Fibroblast of lung (primary cell): ENCODE results near the gene RAP1GAP2. TPM values are rescaled to one million over a fixed set of nuclear protein-coding genes. Genes with fewer than 3 reads are reported as not detected.

Experiments
- DNase-seq, 2 donors: peaks; one replicate each; pipeline versions ENCODE4 v3.0.0 to v3.0.0-alpha.2; 2010; ENCODE audit warnings: low read depth in 2 of 2
- H2AFZ ChIP-seq: 2 replicates; pipeline ENCODE4 v1.5.1; 2012; ENCODE audit warnings: low read length, control low read depth, inconsistent platforms
- H3K27ac ChIP-seq: 2 replicates; pipeline ENCODE4 v1.5.1; 2011; ENCODE audit warnings: low read length, control low read depth; ENCODE audit not compliant: insufficient read depth
- H3K27me3 ChIP-seq: 2 replicates; pipeline ENCODE4 v1.5.1; 2011; ENCODE audit warnings: mild to moderate bottlenecking, low read length; ENCODE audit not compliant: control insufficient read depth, insufficient read depth
- H3K36me3 ChIP-seq: 2 replicates; pipeline ENCODE4 v1.5.1; 2011; ENCODE audit warnings: low read length; ENCODE audit not compliant: control insufficient read depth, insufficient read depth
- H3K4me1 ChIP-seq: 2 replicates; pipeline ENCODE4 v1.5.1; 2011; ENCODE audit warnings: low read length; ENCODE audit not compliant: control insufficient read depth, insufficient read depth; ENCODE audit errors: extremely low read depth
- H3K4me2 ChIP-seq: 2 replicates; pipeline ENCODE4 v1.5.1; 2011; ENCODE audit warnings: low read length, control low read depth; ENCODE audit not compliant: insufficient read depth; ENCODE audit errors: extremely low read depth
- H3K4me3 ChIP-seq, 4 experiments: fragments of 200-600 bp in 1 of 4; sonication (generic) in 1 of 4; replicated peaks in 1 of 4; 2 replicates each; pipeline ENCODE4 v1.5.1; 2011 to 2016; ENCODE audit warnings: low read length in 4 of 4, low read depth in 3 of 4, mild to moderate bottlenecking in 3 of 4, control low read depth in 2 of 4, inconsistent platforms in 1 of 4, mixed read lengths in 1 of 4; ENCODE audit not compliant: insufficient read depth in 1 of 4; ENCODE audit errors: control extremely low read depth in 1 of 4
- H3K79me2 ChIP-seq: 2 replicates; pipeline ENCODE4 v1.5.1; 2012; ENCODE audit warnings: mild to moderate bottlenecking, low read length, inconsistent platforms; ENCODE audit not compliant: control insufficient read depth, insufficient read depth
- H3K9ac ChIP-seq: 2 replicates; pipeline ENCODE4 v1.5.1; 2011; ENCODE audit warnings: mild to moderate bottlenecking, low read length, control low read depth; ENCODE audit not compliant: insufficient read depth
- H3K9me3 ChIP-seq: 2 replicates; pipeline ENCODE4 v1.5.1; 2012; ENCODE audit warnings: low read depth, low read length; ENCODE audit not compliant: control insufficient read depth, insufficient read depth
- H4K20me1 ChIP-seq: 2 replicates; pipeline ENCODE4 v1.5.1; 2011; ENCODE audit warnings: low read length; ENCODE audit not compliant: control insufficient read depth, insufficient read depth; ENCODE audit errors: extremely low read depth
- EZH2 ChIP-seq: IDR thresholded peaks from 2 replicates; pipeline ENCODE4 v1.5.1; 2012; ENCODE audit warnings: low read length, control low read depth, mild to moderate bottlenecking; ENCODE audit errors: missing control alignments
- polyA plus RNA-seq, 2 donors: library from polyadenylated mRNA; depleted of rRNA in 1 of 2; stranded (reverse) in 1 of 2; unstranded in 1 of 2; fragments of >200 nt; gene quantifications; 2 replicates each; pipeline ENCODE4 v1.2.1, GENCODE V29; 2011 to 2012; ENCODE audit warnings: missing spikeins in 1 of 2
- total RNA-seq: library from RNA; depleted of rRNA; stranded (reverse); fragments of >200 nt; gene quantifications from 2 replicates; pipeline ENCODE4 v1.2.1, GENCODE V29; 2014
- TF ChIP-seq, protein P1 (sequence below), 2 donors: IDR thresholded peaks in 1 of 2; conservative IDR thresholded peaks in 1 of 2; 1 replicate in 1 of 2; 2 replicates in 1 of 2; pipeline ENCODE4 v1.5.1; 2011 to 2012; ENCODE audit warnings: low read length in 2 of 2, control low read depth in 1 of 2, inconsistent platforms in 1 of 2, low read depth in 1 of 2, mild to moderate bottlenecking in 1 of 2

RAP1GAP2 gene
- total and polyA plus RNA-seq, 2 donors (not counting 1 experiment from before 2014, with no cell fraction given) = 0.33 to 0.99 TPM

DNA sequence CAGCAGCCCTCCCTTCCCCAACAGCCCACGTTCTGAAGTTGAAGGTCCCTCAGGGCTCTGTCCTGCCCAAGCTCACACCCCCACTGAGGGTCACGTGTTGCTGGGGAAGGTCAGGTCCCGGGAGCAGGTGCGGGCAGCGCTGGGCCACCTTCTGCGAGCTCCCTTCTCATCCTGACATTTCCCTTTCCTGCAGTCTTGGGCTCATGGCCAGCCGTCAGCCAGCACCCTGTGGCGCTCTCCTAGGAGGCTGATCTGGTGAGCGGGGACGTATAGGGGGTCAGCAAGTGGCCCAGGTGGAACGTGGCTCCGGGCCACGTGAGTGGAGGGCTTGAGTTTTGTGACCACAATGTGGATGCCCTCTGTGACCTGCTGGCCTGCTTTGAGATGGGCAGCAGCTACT, 73.4 kb downstream of the RAP1GAP2 start:
- Histone ChIP-seq H3K9ac (no peak overlapping the region), H3K27ac (no peak overlapping the region), H3K4me2 (no peak overlapping the region), H3K36me3 (no peaks in the 10 kb centered on the region), H3K4me1 (peaks cover 2% of the 10 kb centered on the region), H3K9me3 (no peaks in the 10 kb centered on the region), H4K20me1 (no peaks in the 10 kb centered on the region), H3K27me3 (no peaks in the 10 kb centered on the region), H3K79me2 (no peaks in the 10 kb centered on the region), H3K4me3 (no peak overlapping the region), H2AFZ (no peak overlapping the region)
- no peak for TF ChIP-seq EZH2
- TF ChIP-seq, protein P1, sequence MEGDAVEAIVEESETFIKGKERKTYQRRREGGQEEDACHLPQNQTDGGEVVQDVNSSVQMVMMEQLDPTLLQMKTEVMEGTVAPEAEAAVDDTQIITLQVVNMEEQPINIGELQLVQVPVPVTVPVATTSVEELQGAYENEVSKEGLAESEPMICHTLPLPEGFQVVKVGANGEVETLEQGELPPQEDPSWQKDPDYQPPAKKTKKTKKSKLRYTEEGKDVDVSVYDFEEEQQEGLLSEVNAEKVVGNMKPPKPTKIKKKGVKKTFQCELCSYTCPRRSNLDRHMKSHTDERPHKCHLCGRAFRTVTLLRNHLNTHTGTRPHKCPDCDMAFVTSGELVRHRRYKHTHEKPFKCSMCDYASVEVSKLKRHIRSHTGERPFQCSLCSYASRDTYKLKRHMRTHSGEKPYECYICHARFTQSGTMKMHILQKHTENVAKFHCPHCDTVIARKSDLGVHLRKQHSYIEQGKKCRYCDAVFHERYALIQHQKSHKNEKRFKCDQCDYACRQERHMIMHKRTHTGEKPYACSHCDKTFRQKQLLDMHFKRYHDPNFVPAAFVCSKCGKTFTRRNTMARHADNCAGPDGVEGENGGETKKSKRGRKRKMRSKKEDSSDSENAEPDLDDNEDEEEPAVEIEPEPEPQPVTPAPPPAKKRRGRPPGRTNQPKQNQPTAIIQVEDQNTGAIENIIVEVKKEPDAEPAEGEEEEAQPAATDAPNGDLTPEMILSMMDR (conservative IDR thresholded peaks at IDR 0.05 in 1 of 2, IDR thresholded peaks at IDR 0.05 in 1 of 2; ENCODE audit: low read depth in 1 of 2, low read length in 2 of 2) = no peak
- DNase-seq = no peak

DNA sequence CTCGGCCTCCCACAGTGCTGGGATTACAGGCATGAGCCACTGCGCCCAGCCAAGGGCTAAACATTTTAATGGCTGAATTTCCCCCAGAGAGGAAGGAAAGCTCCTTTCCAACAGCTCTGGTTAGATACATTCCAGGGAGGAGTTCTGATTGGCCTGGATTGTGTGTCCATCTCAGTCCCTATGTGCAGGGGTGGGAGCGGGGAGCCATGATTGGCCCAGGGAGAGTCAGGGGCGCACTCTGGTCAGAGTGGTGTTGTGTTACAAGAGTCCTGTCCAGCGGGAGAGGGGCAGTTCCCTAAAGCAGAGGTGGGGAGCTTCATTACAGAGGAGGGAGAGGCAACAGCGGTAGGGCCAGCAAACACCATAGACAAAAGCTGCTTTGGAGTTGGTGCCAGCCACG, 75.0 kb downstream of the RAP1GAP2 start:
- no peak overlapping the region for H3K9ac ChIP-seq
- DNase-seq = no peak
- peaks cover 2% of the 10 kb centered on the region for H3K4me1 ChIP-seq
- H3K9me3 ChIP-seq = no peaks in the 10 kb centered on the region
- no peaks in the 10 kb centered on the region for H4K20me1 ChIP-seq
- H3K4me2 ChIP-seq = no peak overlapping the region
- no peak overlapping the region for H2AFZ ChIP-seq
- H3K27ac ChIP-seq = no peak overlapping the region
- no peaks in the 10 kb centered on the region for H3K36me3 ChIP-seq
- H3K79me2 ChIP-seq = no peaks in the 10 kb centered on the region
- no peak for TF ChIP-seq EZH2
- TF ChIP-seq, protein P1 (conservative IDR thresholded peaks at IDR 0.05 in 1 of 2, IDR thresholded peaks at IDR 0.05 in 1 of 2; ENCODE audit: low read depth in 1 of 2, low read length in 2 of 2) = no peak
- H3K27me3 ChIP-seq = no peaks in the 10 kb centered on the region
- no peak overlapping the region for H3K4me3 ChIP-seq

DNA sequence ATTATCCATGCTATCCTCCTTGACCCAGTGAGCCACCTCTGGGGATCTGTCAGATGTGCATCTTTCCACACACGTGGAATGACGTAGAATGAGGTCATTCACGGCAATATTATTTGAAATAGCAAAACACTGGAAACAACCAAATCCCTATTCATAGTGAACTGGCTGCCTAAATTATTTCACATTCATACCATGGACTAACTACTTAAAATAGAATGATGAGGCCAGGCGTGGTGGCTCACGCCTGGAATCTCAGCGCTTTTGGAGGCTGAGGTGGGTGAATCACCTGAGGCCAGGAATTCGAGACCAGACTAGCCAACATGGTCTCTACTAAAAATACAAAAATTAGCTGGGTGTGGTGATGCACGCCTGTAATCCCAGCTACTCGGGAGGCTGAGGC, 75.5 kb downstream of the RAP1GAP2 start:
- no peaks in the 10 kb centered on the region for H3K36me3 ChIP-seq
- H3K4me3 ChIP-seq = no peak overlapping the region
- peaks cover 2% of the 10 kb centered on the region for H3K4me1 ChIP-seq
- H2AFZ ChIP-seq = no peak overlapping the region
- no peaks in the 10 kb centered on the region for H3K79me2 ChIP-seq
- no peaks in the 10 kb centered on the region for H4K20me1 ChIP-seq
- no peak for DNase-seq
- H3K27me3 ChIP-seq = no peaks in the 10 kb centered on the region
- TF ChIP-seq, protein P1 (conservative IDR thresholded peaks at IDR 0.05 in 1 of 2, IDR thresholded peaks at IDR 0.05 in 1 of 2; ENCODE audit: low read depth in 1 of 2, low read length in 2 of 2) = no peak
- TF ChIP-seq EZH2 = no peak
- H3K4me2 ChIP-seq = no peak overlapping the region
- no peak overlapping the region for H3K9ac ChIP-seq
- H3K9me3 ChIP-seq = no peaks in the 10 kb centered on the region
- H3K27ac ChIP-seq = no peak overlapping the region
